ENCODE measurements around the gene RNF166.

Gene RNF166

GRCh38 chr16:88711750-88712340 lies 5.6 kb upstream of the RNF166 start:
- H3K4me2 ChIP-seq (ENCODE audit: low read depth, low read length), result no peak overlapping the region
- no peak overlapping the region for H2AFZ ChIP-seq (ENCODE audit: low read length)
- no peaks in the 10 kb centered on the region for H3K9me3 ChIP-seq (replicated peaks; ENCODE audit: insufficient read depth, low read length)
- no peak overlapping the region for H3K27ac ChIP-seq (ENCODE audit: low read length)
- no peaks in the 10 kb centered on the region for H3K4me1 ChIP-seq (ENCODE audit: low read length)
- no peaks in the 10 kb centered on the region for H3K36me3 ChIP-seq (replicated peaks; ENCODE audit: insufficient read depth, low read length)
- H4K20me1 ChIP-seq (ENCODE audit: insufficient read depth, low read length), result no peaks in the 10 kb centered on the region
- H3K4me3 ChIP-seq (ENCODE audit: low read length), result no peak overlapping the region
- TF ChIP-seq EZH2 (optimal IDR thresholded peaks at IDR 0.05; ENCODE audit: low read depth, low read length) (no peak), CTCF (IDR thresholded peaks at IDR 0.05; ENCODE audit: low read length) (no peak), EZH2phosphoT487 (IDR thresholded peaks at IDR 0.05; ENCODE audit: low read length) (no peak)
- H3F3A ChIP-seq (ENCODE audit: insufficient read depth, low read length), result 0 out of 2 replicates have a peak, but pooled peaks cover 3% of the 10 kb centered on the region
- no peaks in the 10 kb centered on the region for H3K9me2 ChIP-seq (replicated peaks; ENCODE audit: insufficient read depth, low read length)
- H3K9ac ChIP-seq (ENCODE audit: low read length), result no peak overlapping the region
- DNase-seq, result no peak
- H3K79me2 ChIP-seq (ENCODE audit: low read length), result peaks cover 8% of the 10 kb centered on the region; the same call in 1 of the 2 replicates
- no peaks in the 10 kb centered on the region for H3K27me3 ChIP-seq (replicated peaks; ENCODE audit: insufficient read depth, low read length)

GRCh38 chr16:88710556-88710955 lies 4.3 kb upstream of the RNF166 start:
- Histone ChIP-seq H4K20me1 (ENCODE audit: insufficient read depth, low read length) (no peaks in the 10 kb centered on the region), H3K9ac (ENCODE audit: low read length) (no peak overlapping the region), H3K27ac (ENCODE audit: low read length) (no peak overlapping the region), H3K9me3 (replicated peaks; ENCODE audit: insufficient read depth, low read length) (no peaks in the 10 kb centered on the region), H2AFZ (ENCODE audit: low read length) (no peak overlapping the region), H3K36me3 (replicated peaks; ENCODE audit: insufficient read depth, low read length) (no peaks in the 10 kb centered on the region), H3K9me2 (replicated peaks; ENCODE audit: insufficient read depth, low read length) (no peaks in the 10 kb centered on the region), H3F3A (ENCODE audit: insufficient read depth, low read length) (peaks cover 7% of the 10 kb centered on the region; the same call in 1 of the 2 replicates), H3K4me2 (ENCODE audit: low read depth, low read length) (no peak overlapping the region), H3K27me3 (replicated peaks; ENCODE audit: insufficient read depth, low read length) (no peaks in the 10 kb centered on the region), H3K79me2 (ENCODE audit: low read length) (peaks cover 9% of the 10 kb centered on the region; the same call in 1 of the 2 replicates), H3K4me1 (ENCODE audit: low read length) (no peaks in the 10 kb centered on the region), H3K4me3 (ENCODE audit: low read length) (no peak overlapping the region)
- TF ChIP-seq EZH2phosphoT487 (IDR thresholded peaks at IDR 0.05; ENCODE audit: low read length) (no peak), EZH2 (optimal IDR thresholded peaks at IDR 0.05; ENCODE audit: low read depth, low read length) (no peak), CTCF (IDR thresholded peaks at IDR 0.05; ENCODE audit: low read length) (no peak)
- no peak for DNase-seq

GRCh38 chr16:88706965-88707826 lies 988 bp upstream of the RNF166 start:
- peak overlapping the region; percentile 80 for H3K4me3 ChIP-seq (ENCODE audit: low read length)
- no peaks in the 10 kb centered on the region for H4K20me1 ChIP-seq (ENCODE audit: insufficient read depth, low read length)
- no peaks in the 10 kb centered on the region for H3K4me1 ChIP-seq (ENCODE audit: low read length)
- no peaks in the 10 kb centered on the region for H3K9me2 ChIP-seq (replicated peaks; ENCODE audit: insufficient read depth, low read length)
- peaks cover 7% of the 10 kb centered on the region; the same call in 1 of the 2 replicates for H3F3A ChIP-seq (ENCODE audit: insufficient read depth, low read length)
- peaks cover 27% of the 10 kb centered on the region for H3K79me2 ChIP-seq (ENCODE audit: low read length)
- peak overlapping the region; percentile 72; the same call in 1 of the 2 replicates for H3K9ac ChIP-seq (ENCODE audit: low read length)
- DNase-seq, result peak; percentile 19
- H3K36me3 ChIP-seq (replicated peaks; ENCODE audit: insufficient read depth, low read length), result no peaks in the 10 kb centered on the region
- no peaks in the 10 kb centered on the region for H3K9me3 ChIP-seq (replicated peaks; ENCODE audit: insufficient read depth, low read length)
- H3K27ac ChIP-seq (ENCODE audit: low read length), result peak overlapping the region; percentile 49; the same call in 1 of the 2 replicates
- H3K27me3 ChIP-seq (replicated peaks; ENCODE audit: insufficient read depth, low read length), result no peaks in the 10 kb centered on the region
- H3K4me2 ChIP-seq (ENCODE audit: low read depth, low read length), result peak overlapping the region; percentile 70; the same call in 1 of the 2 replicates
- no peak for TF ChIP-seq CTCF (IDR thresholded peaks at IDR 0.05; ENCODE audit: low read length)
- TF ChIP-seq EZH2phosphoT487 (IDR thresholded peaks at IDR 0.05; ENCODE audit: low read length), result no peak
- TF ChIP-seq EZH2 (optimal IDR thresholded peaks at IDR 0.05; ENCODE audit: low read depth, low read length), result no peak
- H2AFZ ChIP-seq (ENCODE audit: low read length), result peak overlapping the region; percentile 58; the same call in 1 of the 2 replicates

Measured in MM.1S (cell line).